Panc1 (cell line): ENCODE measurements around the gene SLC39A5. TPM values are rescaled to one million over a fixed set of nuclear protein-coding genes. Genes with fewer than 3 reads are reported as not detected.

ENCODE experiments used
- ATAC-seq: fragments of 200-7000 bp; cut with Tn5 transposase; 2 replicates; pipeline ENCODE4 v1.9.1; 2020; ENCODE audit warnings: mild to moderate bottlenecking, moderate library complexity
- BruUV-seq: library from RNA; stranded (reverse); fragments of 400-500 nt; replicated peaks from 2 replicates; lab custom pipeline; 2021; lab: Mats Ljungman, UMichigan
- CTCF ChIA-PET: fragments of 300-600 bp; sonication (Branson Sonifier 250); formaldehyde crosslinking; loops from one replicate; lab custom pipeline; 2022; ENCODE audit warnings: antibody characterized with exemption; lab: Charles Lee
- POLR2A ChIA-PET: fragments of 300-600 bp; sonication (Branson Sonifier 250); formaldehyde crosslinking; loops from one replicate; lab custom pipeline; 2022; ENCODE audit warnings: antibody characterized with exemption; lab: Charles Lee
- DNase-seq: peaks from one replicate; pipeline ENCODE4 v3.0.0-alpha.2; 2010; ENCODE audit warnings: low read depth, low spot score
- H3K27ac ChIP-seq: 2 replicates; pipeline ENCODE4 v1.5.1; 2011; ENCODE audit warnings: mild to moderate bottlenecking, low read length, inconsistent platforms
- H3K27me3 ChIP-seq: fragments of 200-500 bp; sonication (Bioruptor generic); 2 replicates; pipeline ENCODE4 v1.6.0; 2014; ENCODE audit warnings: low read length, inconsistent platforms; ENCODE audit not compliant: control insufficient read depth, insufficient read depth
- H3K36me3 ChIP-seq: fragments of 200-500 bp; sonication (Bioruptor generic); 2 replicates; pipeline ENCODE4 v1.5.1; 2014; ENCODE audit warnings: inconsistent platforms, mild to moderate bottlenecking, low read length, moderate library complexity; ENCODE audit not compliant: control insufficient read depth, insufficient read depth
- H3K4me1 ChIP-seq: 2 replicates; pipeline ENCODE4 v1.5.1; 2011; ENCODE audit warnings: inconsistent platforms, mild to moderate bottlenecking, low read length, moderate library complexity; ENCODE audit not compliant: control insufficient read depth, insufficient read depth
- H3K4me3 ChIP-seq, 2 experiments: 2 replicates each; pipeline ENCODE4 v1.5.1; 2011 to 2012; ENCODE audit warnings: low read depth in 2 of 2, low read length in 2 of 2, mild to moderate bottlenecking in 2 of 2, inconsistent platforms in 1 of 2, moderate library complexity in 1 of 2
- H3K9me3 ChIP-seq: fragments of 200-500 bp; sonication (Bioruptor generic); 2 replicates; pipeline ENCODE4 v1.5.1; 2014; ENCODE audit warnings: low read depth, mild to moderate bottlenecking, inconsistent platforms, low read length, moderate library complexity; ENCODE audit not compliant: control insufficient read depth, insufficient read depth
- CTCF ChIP-seq: fragments of 450-650 bp; IDR thresholded peaks from 2 replicates; pipeline ENCODE4 v1.5.1; 2017; ENCODE audit warnings: mild to moderate bottlenecking
- POLR2AphosphoS5 ChIP-seq: IDR thresholded peaks from 2 replicates; pipeline ENCODE4 v1.6.1; 2012; ENCODE audit warnings: mild to moderate bottlenecking, low read depth, low read length, moderate library complexity
- SIN3A ChIP-seq: IDR thresholded peaks from 2 replicates; pipeline ENCODE4 v1.6.1; 2012; ENCODE audit warnings: low read depth, mild to moderate bottlenecking, low read length, moderate library complexity, borderline replicate concordance; ENCODE audit not compliant: insufficient read depth
- TCF7L2 ChIP-seq: IDR thresholded peaks from 2 replicates; pipeline ENCODE4 v1.6.1; 2011; ENCODE audit warnings: mild to moderate bottlenecking, low read depth, low read length, inconsistent platforms
- in situ Hi-C: cut with HindIII; loops from 2 replicates; pipeline ENCODE4 v1.10.0; 2016; ENCODE audit warnings: low sequenced_read_pairs, low pct_unique_long_range_greater_than_20kb
- intact Hi-C: fragments of 100-400 bp; cut with micrococcal nuclease; formaldehyde crosslinking; loops from one replicate; pipeline ENCODE4 v1.10.0; 2022; ENCODE audit not compliant: unreplicated experiment
- total RNA-seq: library from RNA; stranded (reverse); gene quantifications from one replicate; pipeline ENCODE4 v1.2.1, GENCODE V29; 2021; ENCODE audit not compliant: unreplicated experiment
- TF ChIP-seq, protein P1 (sequence below), 2 experiments: IDR thresholded peaks; 2 replicates each; pipeline ENCODE4 v1.6.1; 2011 to 2012; ENCODE audit warnings: low read depth in 2 of 2, control low read depth in 1 of 2, low read length in 1 of 2, mild to moderate bottlenecking in 1 of 2, moderate library complexity in 1 of 2; ENCODE audit not compliant: insufficient read depth in 1 of 2

The SLC39A5 gene
- total RNA-seq, 1 experiment from 2014 or later: 0.23 TPM

GRCh38 chr12:56229082-56229481 lies 769 bp upstream of the SLC39A5 start:
- in situ Hi-C loops (no loop called here), intact Hi-C loops (no loop called here)
- Histone ChIP-seq H3K27ac (no peak overlapping the region), H3K4me1 (peaks cover 6% of the 10 kb centered on the region), H3K4me3 (no peak overlapping the region), H3K36me3 (no peaks in the 10 kb centered on the region; the same call in 1 of the 2 replicates), H3K9me3 (no peaks in the 10 kb centered on the region), H3K27me3 (no peaks in the 10 kb centered on the region)
- CTCF ChIA-PET: no interaction called here
- no peak for DNase-seq
- POLR2A ChIA-PET: no interaction called here
- TSS peak; percentile 97 for BruUV-seq
- TF ChIP-seq TCF7L2: no peak
- no peak for TF ChIP-seq SIN3A
- TF ChIP-seq CTCF: no peak
- TF ChIP-seq POLR2AphosphoS5: no peak
- TF ChIP-seq, protein P1, sequence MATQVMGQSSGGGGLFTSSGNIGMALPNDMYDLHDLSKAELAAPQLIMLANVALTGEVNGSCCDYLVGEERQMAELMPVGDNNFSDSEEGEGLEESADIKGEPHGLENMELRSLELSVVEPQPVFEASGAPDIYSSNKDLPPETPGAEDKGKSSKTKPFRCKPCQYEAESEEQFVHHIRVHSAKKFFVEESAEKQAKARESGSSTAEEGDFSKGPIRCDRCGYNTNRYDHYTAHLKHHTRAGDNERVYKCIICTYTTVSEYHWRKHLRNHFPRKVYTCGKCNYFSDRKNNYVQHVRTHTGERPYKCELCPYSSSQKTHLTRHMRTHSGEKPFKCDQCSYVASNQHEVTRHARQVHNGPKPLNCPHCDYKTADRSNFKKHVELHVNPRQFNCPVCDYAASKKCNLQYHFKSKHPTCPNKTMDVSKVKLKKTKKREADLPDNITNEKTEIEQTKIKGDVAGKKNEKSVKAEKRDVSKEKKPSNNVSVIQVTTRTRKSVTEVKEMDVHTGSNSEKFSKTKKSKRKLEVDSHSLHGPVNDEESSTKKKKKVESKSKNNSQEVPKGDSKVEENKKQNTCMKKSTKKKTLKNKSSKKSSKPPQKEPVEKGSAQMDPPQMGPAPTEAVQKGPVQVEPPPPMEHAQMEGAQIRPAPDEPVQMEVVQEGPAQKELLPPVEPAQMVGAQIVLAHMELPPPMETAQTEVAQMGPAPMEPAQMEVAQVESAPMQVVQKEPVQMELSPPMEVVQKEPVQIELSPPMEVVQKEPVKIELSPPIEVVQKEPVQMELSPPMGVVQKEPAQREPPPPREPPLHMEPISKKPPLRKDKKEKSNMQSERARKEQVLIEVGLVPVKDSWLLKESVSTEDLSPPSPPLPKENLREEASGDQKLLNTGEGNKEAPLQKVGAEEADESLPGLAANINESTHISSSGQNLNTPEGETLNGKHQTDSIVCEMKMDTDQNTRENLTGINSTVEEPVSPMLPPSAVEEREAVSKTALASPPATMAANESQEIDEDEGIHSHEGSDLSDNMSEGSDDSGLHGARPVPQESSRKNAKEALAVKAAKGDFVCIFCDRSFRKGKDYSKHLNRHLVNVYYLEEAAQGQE (IDR thresholded peaks at IDR 0.05; ENCODE audit: insufficient read depth in 1 of 2, low read depth in 2 of 2, low read length in 1 of 2): no peak
- no peak for ATAC-seq

DNA sequence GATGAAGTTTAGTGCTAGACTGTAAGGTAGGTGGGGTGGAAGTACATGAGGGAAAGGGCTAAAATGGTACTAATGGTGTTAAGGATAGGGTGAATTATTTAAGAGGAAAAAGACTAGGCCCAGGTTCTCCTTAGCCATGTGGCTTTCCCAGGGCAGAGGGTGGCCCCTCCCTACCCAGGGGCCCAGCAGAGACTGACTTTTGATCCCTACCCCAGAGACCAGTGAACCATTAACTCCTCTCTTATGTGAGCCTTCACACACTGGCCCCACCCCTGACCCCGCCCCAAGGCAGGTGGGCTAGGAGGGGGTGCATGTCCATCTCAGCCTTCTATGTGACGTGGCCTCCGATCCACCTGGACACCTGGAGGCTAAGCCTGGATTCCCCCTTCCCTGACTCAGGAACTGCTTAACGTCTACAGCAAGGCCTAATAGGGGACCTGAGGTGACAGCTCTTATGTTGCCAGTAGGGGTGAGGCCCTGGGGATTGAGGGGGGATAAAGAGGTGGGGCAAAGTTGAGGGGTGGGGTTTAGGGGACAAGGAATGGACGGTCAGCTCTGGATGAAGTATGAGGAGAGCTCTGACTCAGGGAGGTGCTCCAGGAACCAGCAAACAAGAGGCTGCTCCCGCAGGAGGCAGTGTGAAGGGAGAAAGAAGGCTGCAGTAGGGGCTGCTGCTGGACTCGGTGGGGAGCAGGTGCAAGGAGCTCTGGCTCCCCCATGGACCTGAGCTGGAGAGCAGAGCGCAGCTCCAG lies 757 bp downstream of the SLC39A5 start:
- in situ Hi-C loops: no loop called here
- Histone ChIP-seq H3K9me3 (no peaks in the 10 kb centered on the region), H3K4me3 (no peak overlapping the region), H3K36me3 (no peaks in the 10 kb centered on the region), H3K27me3 (no peaks in the 10 kb centered on the region), H3K27ac (no peak overlapping the region), H3K4me1 (no peaks in the 10 kb centered on the region)
- ATAC-seq (peak; percentile 33), DNase-seq (no peak)
- TF ChIP-seq CTCF (no peak), TCF7L2 (no peak), POLR2AphosphoS5 (no peak), SIN3A (no peak)
- TF ChIP-seq, protein P1 (IDR thresholded peaks at IDR 0.05; ENCODE audit: insufficient read depth in 1 of 2, low read depth in 2 of 2, low read length in 1 of 2): no peak
- POLR2A ChIA-PET: interaction anchor here (0.6 kb wide), 1 partner anchor 103 kb away, joined by 6 read pairs; no protein-coding TSS in a partner anchor
- no TSS peak for BruUV-seq
- CTCF ChIA-PET: interaction anchor here (0.5 kb wide), 1 partner anchor 48 kb away, joined by 3 read pairs; no protein-coding TSS in a partner anchor
- intact Hi-C loops: no loop called here
